GM12801 (cell line): ENCODE data around the gene RALGDS.

Experiments
- CTCF ChIP-seq: IDR thresholded peaks from one replicate; pipeline ENCODE4 v1.5.1; 2011; ENCODE audit warnings: control low read depth; ENCODE audit not compliant: insufficient read length; ENCODE audit errors: extremely low read depth

Gene RALGDS

GRCh38 chr9:133165452-133165730 is 44.4 kb upstream of the RALGDS start:
- TF ChIP-seq CTCF: no peak

DNA sequence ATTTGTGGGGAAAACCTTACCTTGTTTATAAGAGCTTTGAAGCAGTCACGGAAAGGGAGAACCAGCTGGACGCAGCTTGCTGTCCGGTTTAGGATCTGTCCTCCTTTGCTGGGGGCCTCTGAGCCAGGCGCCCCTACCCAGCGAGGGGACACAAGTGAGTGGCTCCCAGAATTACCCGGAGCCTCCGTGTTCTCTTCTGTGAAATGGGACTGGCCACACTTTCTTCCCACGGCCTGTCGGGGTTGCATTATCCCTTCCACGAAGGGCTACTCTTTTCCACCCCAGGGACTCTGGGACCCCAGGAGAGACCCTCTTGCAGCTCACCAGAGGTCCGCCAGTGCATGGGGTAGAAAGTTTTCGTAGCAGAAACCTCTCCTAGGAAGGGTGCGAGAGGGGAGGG is 43.2 kb upstream of the RALGDS start:
- TF ChIP-seq CTCF: no peak

DNA sequence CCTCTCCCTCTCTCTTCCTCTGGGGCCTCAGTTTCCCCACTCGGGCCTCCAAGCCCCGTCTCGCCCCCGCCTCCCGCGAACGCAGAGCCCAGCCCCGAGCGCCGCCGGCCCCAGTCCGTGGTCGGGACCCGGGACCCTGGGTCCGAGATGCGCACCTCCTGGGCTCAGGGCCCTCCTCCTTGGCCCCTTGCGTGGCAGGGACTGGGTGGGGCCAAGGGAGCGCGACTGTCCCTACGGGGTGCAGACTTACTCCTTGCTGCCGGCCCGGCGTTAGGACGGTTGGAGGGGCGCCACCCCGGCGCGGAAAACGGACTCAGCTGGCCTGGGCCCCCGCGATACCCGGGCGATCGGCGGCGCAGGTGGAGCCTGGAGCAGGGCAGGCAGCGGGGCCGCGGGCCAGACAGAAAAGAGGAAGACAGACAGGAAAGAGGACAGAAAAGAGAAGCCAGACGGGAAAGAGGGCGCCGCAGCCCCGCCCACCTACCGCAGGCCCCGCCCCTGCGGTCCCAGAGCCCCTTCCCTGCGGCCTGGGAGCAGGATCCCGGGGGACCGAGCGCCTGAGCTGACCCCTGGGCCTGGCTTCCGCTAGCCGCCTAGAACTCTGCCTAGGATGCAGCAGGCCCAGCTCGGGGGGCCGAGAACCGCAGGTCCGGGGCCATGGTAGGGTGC is 42.6 kb upstream of the RALGDS start, which contains the start of gene GBGT1:
GBGT1 (minus strand) TSS at position 411 of the 669 bp plus-strand sequence. CDS start 1,502 bp downstream, outside the sequence.
- no peak for TF ChIP-seq CTCF

DNA sequence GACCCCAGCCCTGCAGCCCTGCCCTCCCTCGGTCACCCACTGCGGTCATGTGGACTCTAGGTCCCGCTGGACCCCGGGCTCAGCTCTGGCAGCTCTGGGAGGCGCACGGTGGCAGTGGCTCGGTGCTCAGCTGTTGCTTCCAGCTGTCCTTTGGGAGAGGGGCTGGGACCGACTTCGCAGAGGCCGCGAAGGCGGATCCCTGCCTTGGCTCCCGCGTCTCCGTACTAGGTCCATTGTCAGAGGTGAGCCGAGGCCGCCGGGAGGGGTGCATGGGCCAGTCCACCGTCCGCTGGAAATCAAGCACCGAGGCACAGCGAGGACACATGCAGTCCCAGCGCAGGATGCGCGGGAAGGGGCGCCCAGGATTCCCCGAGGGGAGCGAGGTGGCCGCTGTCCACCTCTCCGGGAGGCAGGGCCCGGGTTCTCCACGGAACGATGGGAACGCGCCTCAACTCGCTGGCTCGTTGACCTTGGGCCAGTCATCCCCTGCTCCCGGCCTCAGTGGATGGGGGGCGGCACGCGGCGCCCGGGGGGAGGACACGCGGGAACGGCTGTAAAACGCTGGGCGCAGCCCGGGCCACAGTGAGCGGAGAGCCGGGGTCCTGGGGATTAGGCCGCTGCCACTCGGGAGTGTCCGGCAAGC is 41.9 kb upstream of the RALGDS start:
- TF ChIP-seq CTCF: no peak

DNA sequence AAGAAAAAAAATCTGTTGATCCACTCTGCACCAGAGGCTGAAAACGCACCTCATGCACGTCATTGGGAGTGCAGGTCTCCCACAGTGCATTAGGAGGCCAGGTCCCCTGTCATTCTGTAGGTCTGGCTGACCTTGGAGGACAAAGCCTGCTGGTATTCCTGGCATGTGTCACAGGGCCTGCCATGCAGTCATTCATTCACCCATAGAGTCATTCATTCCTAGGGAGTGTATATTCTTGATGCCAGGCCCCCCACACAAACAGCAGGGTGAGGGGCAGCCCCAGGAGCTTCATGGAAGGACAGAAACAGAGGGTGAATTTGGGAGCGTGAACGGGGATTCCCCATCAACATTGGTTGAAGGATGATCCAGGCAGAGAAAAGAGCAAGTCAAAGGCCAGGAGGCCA is 40.5 kb upstream of the RALGDS start:
- no peak for TF ChIP-seq CTCF

DNA sequence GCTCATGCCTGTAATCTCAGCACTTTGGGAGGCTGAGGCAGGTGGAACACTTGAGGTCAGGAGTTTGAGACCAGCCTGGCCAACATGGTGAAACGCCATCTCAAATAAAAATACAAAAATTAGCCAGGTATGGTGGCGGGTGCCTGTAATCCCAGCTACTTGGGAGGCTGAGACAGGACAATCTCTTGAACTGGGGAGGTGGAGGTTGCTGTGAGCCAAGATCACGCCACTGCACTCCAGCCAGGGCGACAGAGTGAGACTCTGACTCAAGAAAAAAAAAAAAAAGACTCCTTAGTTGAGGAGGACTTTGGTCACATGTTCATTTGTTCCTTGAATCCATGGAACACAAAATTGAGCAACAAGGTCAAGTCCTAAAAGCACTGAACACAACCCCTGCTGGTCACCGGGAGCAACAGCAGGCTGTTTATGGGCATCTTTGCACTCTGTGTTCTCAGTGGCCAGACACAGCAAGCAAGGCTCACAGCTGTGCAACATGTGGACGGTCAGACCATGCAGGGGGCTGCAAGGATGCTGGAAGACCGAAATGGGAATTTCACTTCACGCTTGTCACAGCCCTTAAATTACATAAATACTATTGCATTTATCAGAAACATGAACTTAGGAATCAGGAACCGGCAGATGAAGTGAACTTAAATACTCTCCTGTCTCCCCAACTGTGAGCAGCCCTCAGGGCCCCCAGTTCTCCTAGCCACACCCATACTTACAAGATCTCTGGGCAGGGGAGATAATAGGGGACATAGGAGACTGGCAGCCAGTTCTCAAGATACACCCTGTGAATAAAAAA is 39.9 kb upstream of the RALGDS start:
- TF ChIP-seq CTCF: no peak

DNA sequence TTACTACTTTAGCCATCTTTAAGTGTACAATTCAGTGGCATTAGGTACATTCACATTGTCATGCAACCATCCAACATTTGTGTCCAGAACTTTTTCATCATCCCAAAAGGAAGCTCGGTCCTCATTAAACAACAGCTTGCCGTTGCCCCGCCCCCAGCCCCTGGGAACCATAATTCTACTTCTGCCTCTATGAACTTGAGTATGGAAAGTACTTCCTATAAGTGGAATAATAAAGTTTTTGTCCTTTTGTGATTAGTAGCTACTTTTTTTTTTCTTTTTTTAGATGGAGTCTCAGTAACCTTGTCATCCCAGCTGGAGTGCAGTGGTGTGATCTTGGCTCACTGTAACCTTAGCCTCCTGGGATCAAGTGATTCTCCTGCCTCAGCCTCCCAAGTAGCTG is 37.7 kb upstream of the RALGDS start:
- TF ChIP-seq CTCF: no peak
